Measurements from ENCODE around the gene BHMT2.

The BHMT2 gene

GRCh38 chr5:79069488-79070349, at the start of gene BHMT2, which contains the start of gene DMGDH:
TSS of gene BHMT2 (plus strand) at chr5:79069767. CDS start at chr5:79069783, 16 bp downstream.
TSS of gene DMGDH (minus strand) at chr5:79069674. CDS start at chr5:79069620, 54 bp downstream.
- no peak for DNase-seq

DNA sequence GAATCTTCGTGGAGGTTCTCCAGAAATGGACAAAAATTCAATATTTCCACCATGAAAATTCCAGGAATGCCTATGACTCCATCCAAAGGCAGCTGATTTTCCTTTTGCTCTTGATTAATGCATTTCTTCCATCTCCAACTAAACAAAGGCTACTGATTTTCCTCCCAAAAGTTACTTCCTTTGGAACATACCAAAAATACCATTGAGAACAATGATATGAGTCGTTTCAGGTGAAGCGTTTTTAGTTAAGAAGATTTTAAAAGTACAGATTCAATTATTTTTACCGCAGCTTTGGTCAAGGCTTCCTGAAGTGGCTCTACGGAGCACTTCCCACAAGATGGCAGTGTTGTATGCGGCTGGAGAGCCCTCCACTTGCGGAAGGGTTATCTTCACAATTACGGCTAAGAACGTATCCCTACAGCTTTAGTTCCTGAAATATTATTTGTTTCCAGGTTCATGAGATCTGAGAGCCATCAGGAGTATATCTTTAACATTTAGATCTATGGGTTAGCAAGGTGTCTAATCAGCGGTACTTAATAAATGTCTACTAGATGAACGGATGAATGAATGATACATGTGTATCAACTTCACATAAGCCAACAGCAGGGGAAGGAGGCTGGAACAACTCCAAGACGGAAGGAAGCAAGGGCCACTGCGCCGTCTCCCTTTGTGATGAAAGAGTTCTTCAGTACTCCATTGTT, 48.6 kb upstream of the BHMT2 start:
- DNase-seq = peak; percentile 12 to 21

DNA sequence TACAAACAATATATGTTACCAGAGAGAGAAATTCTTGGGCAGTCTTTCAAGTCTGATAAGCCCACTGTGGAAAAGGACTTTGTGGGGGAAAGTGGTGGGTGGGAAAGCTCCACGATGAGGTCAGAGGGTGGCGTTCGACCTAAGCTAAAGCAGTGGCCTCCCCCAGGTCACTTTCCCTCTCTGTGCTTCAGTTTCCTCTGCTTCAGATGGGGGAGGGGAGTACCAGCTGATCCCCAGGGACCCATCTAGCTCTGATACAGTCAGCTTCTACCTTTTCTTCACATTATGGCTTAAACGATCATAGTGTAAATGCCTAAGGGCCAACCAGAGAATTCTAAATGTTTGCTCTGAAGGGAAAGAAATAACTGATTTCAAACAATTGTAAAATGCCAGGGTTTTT, 47.8 kb upstream of the BHMT2 start:
- no peak for DNase-seq

DNA sequence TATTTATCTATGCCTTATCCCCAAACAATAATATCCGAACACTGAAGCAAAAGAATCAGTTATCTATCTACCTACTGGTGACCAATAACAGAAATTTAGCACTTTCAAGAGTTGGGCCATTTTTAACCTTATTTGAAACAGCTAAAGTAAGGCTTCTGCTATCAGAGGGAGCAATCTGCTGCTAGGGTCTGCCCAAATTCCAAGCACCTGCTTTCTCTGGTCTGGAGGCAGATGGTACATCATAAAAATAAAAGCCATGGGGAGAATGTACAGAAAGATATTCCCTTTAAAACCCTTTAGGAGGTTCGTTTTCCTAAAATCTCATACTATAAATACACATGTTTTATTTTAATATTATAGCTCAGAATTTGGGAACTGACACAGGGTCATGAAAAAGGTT, 46.8 kb upstream of the BHMT2 start:
- DNase-seq = no peak

DNA sequence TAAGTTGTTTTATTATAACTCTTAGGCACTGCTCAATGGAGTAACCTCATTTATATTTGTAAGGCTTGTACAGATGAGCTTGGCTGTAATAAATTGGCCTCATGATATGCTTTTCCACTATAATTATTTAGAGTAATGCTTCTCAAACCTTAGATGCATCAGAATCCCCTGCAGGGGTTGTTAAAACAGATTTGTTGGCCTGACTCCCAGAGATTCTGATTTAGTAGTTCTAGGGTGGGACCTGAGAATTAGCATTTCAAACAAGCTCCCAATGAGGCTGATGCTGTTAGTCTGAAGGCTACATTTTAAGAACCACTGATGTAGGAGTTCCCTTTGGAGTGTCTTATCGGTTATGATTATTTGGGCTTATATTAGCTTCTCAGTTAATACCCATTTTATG, 46.2 kb upstream of the BHMT2 start:
- DNase-seq = no peak

DNA sequence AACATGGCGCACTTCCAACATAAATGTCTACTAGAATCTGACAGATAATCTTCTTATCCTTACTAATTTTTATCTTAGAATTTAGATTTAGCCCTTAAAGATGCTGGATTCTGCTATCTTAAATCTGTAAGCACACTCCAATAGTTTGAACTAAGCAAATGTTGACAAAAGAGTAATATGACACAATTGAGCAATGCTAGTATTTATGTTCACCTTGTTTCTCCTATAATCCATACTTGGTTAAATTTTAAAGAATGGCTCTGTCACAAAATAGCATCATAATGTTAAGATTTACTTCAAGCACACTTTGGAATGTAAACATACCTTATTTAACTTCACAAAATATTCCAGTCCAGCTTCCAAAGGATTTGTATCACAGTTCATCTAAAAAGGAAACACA, 45.6 kb upstream of the BHMT2 start:
- no peak for DNase-seq

DNA sequence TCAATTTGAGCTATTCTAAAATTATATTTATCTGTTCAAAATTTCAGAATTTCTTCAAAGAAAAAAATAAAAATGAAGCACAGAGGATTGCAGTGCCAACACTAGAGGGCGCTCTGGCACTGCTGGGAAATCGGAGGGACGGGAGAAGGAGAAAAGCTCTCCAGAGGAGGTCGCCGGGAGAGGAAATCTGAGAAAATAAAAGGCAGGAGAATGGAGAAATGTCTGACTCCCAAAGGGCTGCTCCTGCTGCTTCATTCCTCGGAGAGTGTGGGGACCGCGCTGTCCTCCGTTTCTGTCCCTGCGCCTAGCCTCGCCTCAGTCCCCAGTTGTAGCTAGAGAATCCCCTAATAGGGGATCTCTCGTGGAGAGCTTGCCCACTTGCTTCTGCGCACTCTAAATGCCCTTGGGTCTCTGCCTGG, 44.5 kb upstream of the BHMT2 start:
- DNase-seq = peak; percentile 21 to 24

GRCh38 chr5:79030663-79031484, 38.7 kb upstream of the BHMT2 start:
- no peak for DNase-seq

DNA sequence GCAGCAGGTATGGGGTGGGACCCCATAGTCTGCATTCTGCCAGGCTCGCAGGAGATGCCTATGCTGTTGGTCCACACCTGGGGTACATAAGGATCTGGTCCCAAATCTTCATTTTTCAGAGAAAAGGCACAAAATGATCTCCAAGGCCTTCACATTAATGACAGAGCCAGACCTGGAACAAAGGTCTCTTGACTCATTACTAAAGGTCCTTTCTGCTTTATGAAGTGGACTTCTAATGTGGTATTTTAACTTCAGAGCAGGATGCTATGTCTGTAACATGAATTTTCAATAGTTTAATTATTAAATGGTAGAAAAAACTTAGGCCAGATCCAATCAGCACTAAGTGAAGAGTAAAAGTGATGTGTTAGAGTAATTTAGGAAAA, 38.1 kb upstream of the BHMT2 start:
- DNase-seq = no peak

GRCh38 chr5:79032031-79032695, 37.4 kb upstream of the BHMT2 start:
- no peak for DNase-seq

- no peak for DNase-seq
Observed at GRCh38 chr5:79032782-79033181, 36.8 kb upstream of the BHMT2 start.

DNA sequence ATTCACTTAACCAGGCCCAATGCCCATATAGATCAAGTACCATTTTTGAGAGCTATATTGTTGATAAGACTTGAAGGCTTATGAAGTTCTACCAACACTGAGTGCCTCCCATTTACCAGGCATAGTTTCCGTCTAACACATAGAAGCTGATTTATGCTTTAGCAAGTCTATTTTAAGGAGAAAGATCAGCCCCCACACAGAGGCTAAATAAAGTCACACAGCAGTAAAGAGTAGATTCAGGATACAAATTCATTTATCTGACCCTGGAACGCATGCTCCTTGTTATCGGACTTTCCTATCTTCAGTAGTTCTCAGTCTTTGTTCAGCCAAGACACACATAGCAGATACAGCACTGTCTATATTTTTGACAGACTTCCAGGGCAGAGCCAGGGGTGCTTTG, 34.3 kb upstream of the BHMT2 start:
- DNase-seq = no peak

DNA sequence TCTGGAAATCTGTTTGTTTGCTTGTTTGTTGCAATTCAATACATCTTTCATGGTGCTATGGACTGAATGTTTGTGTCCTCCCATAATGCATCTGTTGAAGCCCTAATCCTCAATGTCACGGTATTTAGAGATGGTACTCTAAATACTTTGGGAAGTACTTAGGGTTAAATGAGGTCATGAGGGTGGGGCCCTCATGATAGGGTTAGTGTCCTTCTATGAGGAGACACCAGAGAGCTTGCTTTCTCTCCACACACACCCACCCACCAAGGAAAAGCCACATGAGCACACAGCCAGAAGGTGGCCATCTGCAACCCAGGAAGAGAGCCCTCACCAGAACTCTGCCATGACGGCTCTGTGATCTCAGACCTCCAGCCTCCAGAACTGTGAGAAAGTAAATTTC, 32.8 kb upstream of the BHMT2 start:
- DNase-seq = no peak

- DNase-seq = no peak
Observed at GRCh38 chr5:79042188-79042587, 27.4 kb upstream of the BHMT2 start.

- DNase-seq = no peak
Observed at GRCh38 chr5:79047199-79047598, 22.4 kb upstream of the BHMT2 start.

DNA sequence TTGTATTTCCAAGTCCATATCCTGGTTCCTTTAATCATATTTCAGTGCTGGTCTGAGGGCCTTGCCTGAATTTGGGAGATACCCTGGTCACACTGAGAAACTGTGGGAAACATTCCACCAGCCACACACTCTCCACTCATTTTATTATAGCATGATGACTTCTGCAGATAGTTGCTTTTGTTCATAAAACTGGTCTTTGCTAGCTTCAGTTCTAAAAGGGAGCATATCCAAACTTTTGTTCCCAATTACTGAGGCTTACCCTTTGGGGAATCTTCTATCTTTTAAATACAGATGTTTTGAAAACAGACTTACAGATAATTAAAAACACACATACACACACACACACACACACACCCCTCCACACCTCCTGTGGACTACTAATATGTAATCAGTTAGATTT, 21.1 kb upstream of the BHMT2 start:
- no peak for DNase-seq

- no peak for DNase-seq
Observed at GRCh38 chr5:79050498-79050897, 19.1 kb upstream of the BHMT2 start.

- DNase-seq = no peak
Observed at GRCh38 chr5:79053321-79053720, 16.2 kb upstream of the BHMT2 start.

DNA sequence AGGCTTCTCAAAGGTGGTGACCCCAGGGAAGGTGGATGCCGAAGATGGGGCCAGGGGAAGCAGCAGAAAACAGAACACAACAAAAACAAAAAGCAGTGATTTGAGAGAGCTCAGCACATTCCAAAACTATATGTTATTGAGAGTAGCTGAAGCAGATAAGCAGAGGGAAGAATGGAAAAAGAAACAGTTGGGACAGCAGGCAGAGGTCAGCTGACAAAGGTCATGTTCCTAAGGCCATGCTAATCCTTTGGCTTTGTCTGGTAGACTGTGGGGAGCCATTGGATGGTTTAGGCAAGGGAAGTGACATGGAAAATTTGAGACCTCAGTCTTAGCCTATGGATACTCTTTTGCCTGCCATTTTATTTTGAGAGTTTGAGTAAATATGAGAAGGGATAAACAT, 14.6 kb upstream of the BHMT2 start:
- no peak for DNase-seq

DNA sequence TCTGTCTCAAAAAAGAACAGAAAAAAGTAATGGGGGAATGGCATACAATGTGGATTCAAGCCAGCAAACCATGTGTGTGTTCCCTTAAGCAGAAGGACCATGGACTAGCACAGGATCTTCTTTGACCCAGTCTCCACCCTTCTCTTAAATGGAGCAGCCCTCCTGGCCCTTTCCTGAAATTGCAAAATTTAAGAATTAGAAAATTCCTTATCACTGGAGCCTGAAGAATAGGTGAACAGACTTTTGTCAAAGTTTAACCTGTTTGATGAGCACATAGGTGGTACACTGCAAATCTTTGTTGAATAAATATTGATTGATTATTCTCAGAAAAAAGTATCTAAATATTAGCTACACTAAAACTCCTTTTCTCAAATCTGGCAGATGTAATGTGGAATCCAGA, 12.7 kb upstream of the BHMT2 start:
- DNase-seq = no peak

- no peak for DNase-seq
Observed at GRCh38 chr5:79059674-79060073, 9.9 kb upstream of the BHMT2 start.

GRCh38 chr5:79062436-79062835, 7.1 kb upstream of the BHMT2 start:
- DNase-seq = no peak

DNA sequence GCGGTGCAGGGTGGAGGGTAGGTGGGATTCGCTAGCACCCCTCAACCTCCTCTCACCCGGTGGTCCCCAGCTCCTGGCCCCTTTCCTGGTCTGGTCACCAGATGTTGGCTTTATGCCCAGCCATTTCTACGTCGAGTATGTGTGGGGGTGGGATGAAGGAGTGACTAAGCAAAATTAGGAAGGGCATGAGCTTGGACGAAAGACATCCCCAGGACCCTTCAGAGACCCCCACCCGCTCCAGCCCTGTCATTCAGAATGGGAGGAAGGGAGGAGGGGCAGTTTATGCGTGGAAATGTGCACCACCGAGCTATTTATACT, 742 bp downstream of the BHMT2 start:
- no peak for DNase-seq
